Left ventricle myocardium inferior (tissue), 1 donor: ENCODE data around the gene FBXO31. TPM values are rescaled to one million over a fixed set of nuclear protein-coding genes. Genes with fewer than 3 reads are reported as not detected.

ENCODE experiments used
- DNase-seq: peaks from one replicate; pipeline ENCODE4 v3.0.0-alpha.2; 2020
- H3K27ac ChIP-seq: fragments of 200-600 bp; replicated peaks from 2 replicates; pipeline ENCODE4 v1.8.0; 2021
- H3K27me3 ChIP-seq: fragments of 200-600 bp; 2 replicates; pipeline ENCODE4 v1.8.0; 2021; ENCODE audit warnings: low read depth
- H3K36me3 ChIP-seq: fragments of 200-600 bp; 2 replicates; pipeline ENCODE4 v1.8.0; 2021
- H3K4me1 ChIP-seq: fragments of 200-600 bp; 2 replicates; pipeline ENCODE4 v1.8.0; 2021
- H3K4me3 ChIP-seq: fragments of 200-600 bp; 2 replicates; pipeline ENCODE4 v1.8.0; 2021; ENCODE audit warnings: mild to moderate bottlenecking, moderate library complexity
- H3K9me3 ChIP-seq: fragments of 200-600 bp; replicated peaks from 2 replicates; pipeline ENCODE4 v1.8.0; 2021
- CTCF ChIP-seq: fragments of 200-600 bp; IDR thresholded peaks from 2 replicates; pipeline ENCODE4 v1.8.0; 2021; ENCODE audit warnings: antibody characterized with exemption, mild to moderate bottlenecking, borderline replicate concordance
- intact Hi-C: fragments of 100-400 bp; cut with micrococcal nuclease; formaldehyde crosslinking; loops from one replicate; pipeline ENCODE4 v1.11.0; 2022
- total RNA-seq: library from RNA; stranded (reverse); fragmentation: NEBNext Ultra II Directional; extraction: Animal tissue kit (Norgen Biotek cat#: 25700); gene quantifications from one replicate; pipeline ENCODE4 v1.2.1, GENCODE V29; 2021
- donor health status: DM: no; HTN: yes; CAD: no; lungs with severe emphysema.

The FBXO31 gene
- total RNA-seq, 1 donor from 2014 or later: 74.5 TPM

DNA sequence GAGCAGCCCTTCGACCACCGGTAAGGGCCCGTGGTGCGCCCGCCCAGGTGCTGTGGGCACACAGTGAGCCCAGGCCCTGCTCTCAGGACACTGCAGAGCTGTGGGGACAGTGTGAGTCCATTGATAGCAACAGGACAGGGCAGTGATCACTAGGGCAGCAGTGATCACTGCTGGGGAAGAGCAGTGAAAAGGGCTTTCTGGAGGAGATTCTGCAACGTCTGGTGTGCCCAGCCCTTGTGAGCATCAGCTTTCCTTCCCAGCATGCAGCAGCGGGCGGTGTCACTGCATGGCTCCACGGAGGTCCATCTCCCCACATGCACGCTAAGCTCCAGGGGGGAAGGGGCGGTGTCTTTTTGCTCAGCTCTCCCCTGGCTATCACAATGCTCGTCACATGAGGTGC is 40.7 kb upstream of the FBXO31 start:
- H3K36me3 ChIP-seq: peaks cover 46% of the 10 kb centered on the region
- H3K4me1 ChIP-seq: peaks cover 14% of the 10 kb centered on the region
- no peak for DNase-seq
- H3K27ac ChIP-seq: no peak overlapping the region
- H3K9me3 ChIP-seq: no peaks in the 10 kb centered on the region
- no peaks in the 10 kb centered on the region for H3K27me3 ChIP-seq
- no peak for TF ChIP-seq CTCF
- intact Hi-C loops: loop anchor here (10.0 kb wide), 1 partner anchor 211 kb away; no protein-coding TSS in a partner anchor
- no peak overlapping the region for H3K4me3 ChIP-seq

DNA sequence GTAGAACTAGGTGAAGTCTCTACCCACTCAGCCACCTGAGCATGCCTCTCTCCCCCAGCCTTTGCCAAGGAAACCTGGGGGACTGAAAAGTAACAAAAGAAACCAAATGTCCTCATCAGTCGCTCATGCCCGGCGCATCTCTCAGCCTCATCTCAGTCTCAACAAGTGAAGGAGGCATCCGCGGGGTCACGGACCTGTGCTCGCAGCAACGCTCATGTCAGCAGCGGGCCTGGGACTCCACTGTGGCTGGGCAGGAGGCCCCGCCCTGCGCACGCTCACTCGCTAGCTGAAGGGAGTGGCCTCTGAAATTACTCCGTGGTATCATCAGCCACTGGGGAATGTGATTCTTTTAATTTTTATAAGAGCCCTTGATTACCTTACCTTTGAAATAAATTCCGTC is 39.9 kb upstream of the FBXO31 start:
- H3K9me3 ChIP-seq: no peaks in the 10 kb centered on the region
- H3K4me3 ChIP-seq: no peak overlapping the region
- peaks cover 14% of the 10 kb centered on the region for H3K4me1 ChIP-seq
- DNase-seq: no peak
- intact Hi-C loops: loop anchor here (10.0 kb wide), 1 partner anchor 211 kb away; no protein-coding TSS in a partner anchor
- H3K27ac ChIP-seq: no peak overlapping the region
- TF ChIP-seq CTCF: no peak
- no peaks in the 10 kb centered on the region for H3K27me3 ChIP-seq
- peaks cover 51% of the 10 kb centered on the region for H3K36me3 ChIP-seq

- no peak for TF ChIP-seq CTCF
- Histone ChIP-seq H3K9me3 (no peaks in the 10 kb centered on the region), H3K36me3 (peaks cover 64% of the 10 kb centered on the region), H3K4me1 (peaks cover 15% of the 10 kb centered on the region), H3K27ac (no peak overlapping the region), H3K4me3 (no peak overlapping the region), H3K27me3 (no peaks in the 10 kb centered on the region)
- intact Hi-C loops: loop anchor here (10.0 kb wide), 1 partner anchor 213 kb away; no protein-coding TSS in a partner anchor
- no peak for DNase-seq
Measured at GRCh38 chr16:87422106-87422505, 38.5 kb upstream of the FBXO31 start.

GRCh38 chr16:87421003-87421912 is 37.7 kb upstream of the FBXO31 start:
- TF ChIP-seq CTCF: no peak
- DNase-seq: no peak
- peaks cover 10% of the 10 kb centered on the region for H3K4me1 ChIP-seq
- no peaks in the 10 kb centered on the region for H3K9me3 ChIP-seq
- no peak overlapping the region for H3K27ac ChIP-seq
- peaks cover 73% of the 10 kb centered on the region for H3K36me3 ChIP-seq
- no peak overlapping the region for H3K4me3 ChIP-seq
- H3K27me3 ChIP-seq: no peaks in the 10 kb centered on the region
- intact Hi-C loops: loop anchor here (10.0 kb wide), 1 partner anchor 214 kb away; no protein-coding TSS in a partner anchor

GRCh38 chr16:87420026-87421002 is 36.7 kb upstream of the FBXO31 start:
- intact Hi-C loops: loop anchor here (10.0 kb wide), 1 partner anchor 214 kb away; no protein-coding TSS in a partner anchor
- H3K27ac ChIP-seq: no peak overlapping the region
- peaks cover 82% of the 10 kb centered on the region for H3K36me3 ChIP-seq
- DNase-seq: no peak
- TF ChIP-seq CTCF: no peak
- no peaks in the 10 kb centered on the region for H3K27me3 ChIP-seq
- peaks cover 6% of the 10 kb centered on the region for H3K4me1 ChIP-seq
- H3K4me3 ChIP-seq: no peak overlapping the region
- H3K9me3 ChIP-seq: no peaks in the 10 kb centered on the region
